Measurements from ENCODE around the gene CHCT1.

- TF ChIP-seq POLR2AphosphoS5 (IDR thresholded peaks at IDR 0.05; ENCODE audit: low read depth, low read length) = no peak
- TF ChIP-seq CTCF (IDR thresholded peaks at IDR 0.05; ENCODE audit: control extremely low read depth in 1 of 3, insufficient read depth in 1 of 3, low read depth in 1 of 3, low read length in 3 of 3) = no peak
- no peak for TF ChIP-seq RNF2 (IDR thresholded peaks at IDR 0.05; ENCODE audit: borderline replicate concordance, low read depth, low read length, missing control alignments, poor library complexity, severe bottlenecking)
- no peak for TF ChIP-seq RBBP5 (IDR thresholded peaks at IDR 0.05; ENCODE audit: borderline replicate concordance, low read depth, low read length)
- no peak for TF ChIP-seq BRCA1 (IDR thresholded peaks at IDR 0.05; ENCODE audit: low read depth, low read length)
- TF ChIP-seq POLR2A (IDR thresholded peaks at IDR 0.05; ENCODE audit: control extremely low read depth in 1 of 2, low read depth in 2 of 2, low read length in 2 of 2) = no peak
- TF ChIP-seq NRF1 (IDR thresholded peaks at IDR 0.05; ENCODE audit: low read depth, low read length) = no peak
- no peak for TF ChIP-seq POU5F1 (IDR thresholded peaks at IDR 0.05; ENCODE audit: low read depth, low read length)
- no peak for TF ChIP-seq SIN3A (conservative IDR thresholded peaks at IDR 0.05 in 1 of 2, IDR thresholded peaks at IDR 0.05 in 1 of 2; ENCODE audit: low read depth in 1 of 2, low read length in 2 of 2)
Measured at GRCh38 chr17:60398227-60398959, 23.9 kb upstream of the CHCT1 start.

Measured in H1 (cell line).